H1 (cell line): ENCODE results near the gene ZNF776.

Experiments
- CTCF ChIP-seq, 3 experiments: IDR thresholded peaks; 1 replicate in 2 of 3; 2 replicates in 1 of 3; pipeline versions ENCODE4 v1.5.1 to v1.6.1; 2011; ENCODE audit warnings: low read length in 3 of 3, mild to moderate bottlenecking in 3 of 3, inconsistent platforms in 2 of 3, low read depth in 1 of 3, moderate library complexity in 1 of 3; ENCODE audit not compliant: insufficient read depth in 1 of 3; ENCODE audit errors: control extremely low read depth in 1 of 3
- GABPA ChIP-seq: IDR thresholded peaks from 2 replicates; pipeline ENCODE4 v1.6.1; 2011; ENCODE audit warnings: mild to moderate bottlenecking, low read length, moderate library complexity, borderline replicate concordance; ENCODE audit not compliant: insufficient read depth
- HDAC6 ChIP-seq: IDR thresholded peaks from one replicate; pipeline ENCODE4 v1.7.1; 2012; ENCODE audit warnings: low read depth, mild to moderate bottlenecking, inconsistent platforms, low read length, moderate library complexity
- POLR2A ChIP-seq, 2 experiments: IDR thresholded peaks; 1 replicate in 1 of 2; 2 replicates in 1 of 2; pipeline ENCODE4 v1.6.1; 2011; ENCODE audit warnings: low read depth in 2 of 2, low read length in 2 of 2, mild to moderate bottlenecking in 2 of 2; ENCODE audit errors: control extremely low read depth in 1 of 2
- SIN3A ChIP-seq, 2 experiments: IDR thresholded peaks in 1 of 2; conservative IDR thresholded peaks in 1 of 2; 2 replicates each; pipeline ENCODE4 v1.6.1; 2011 to 2012; ENCODE audit warnings: low read length in 2 of 2, improper control_type of control experiment in 1 of 2, low read depth in 1 of 2, mild to moderate bottlenecking in 1 of 2
- SP1 ChIP-seq: IDR thresholded peaks from 2 replicates; pipeline ENCODE4 v1.6.1; 2011; ENCODE audit warnings: low read depth, low read length
- TAF1 ChIP-seq: IDR thresholded peaks from 2 replicates; pipeline ENCODE4 v1.6.1; 2011; ENCODE audit warnings: mild to moderate bottlenecking, low read depth, low read length
- YY1 ChIP-seq: IDR thresholded peaks from 2 replicates; pipeline ENCODE4 v1.6.1; 2011; ENCODE audit warnings: low read depth, mild to moderate bottlenecking, low read length

DNA sequence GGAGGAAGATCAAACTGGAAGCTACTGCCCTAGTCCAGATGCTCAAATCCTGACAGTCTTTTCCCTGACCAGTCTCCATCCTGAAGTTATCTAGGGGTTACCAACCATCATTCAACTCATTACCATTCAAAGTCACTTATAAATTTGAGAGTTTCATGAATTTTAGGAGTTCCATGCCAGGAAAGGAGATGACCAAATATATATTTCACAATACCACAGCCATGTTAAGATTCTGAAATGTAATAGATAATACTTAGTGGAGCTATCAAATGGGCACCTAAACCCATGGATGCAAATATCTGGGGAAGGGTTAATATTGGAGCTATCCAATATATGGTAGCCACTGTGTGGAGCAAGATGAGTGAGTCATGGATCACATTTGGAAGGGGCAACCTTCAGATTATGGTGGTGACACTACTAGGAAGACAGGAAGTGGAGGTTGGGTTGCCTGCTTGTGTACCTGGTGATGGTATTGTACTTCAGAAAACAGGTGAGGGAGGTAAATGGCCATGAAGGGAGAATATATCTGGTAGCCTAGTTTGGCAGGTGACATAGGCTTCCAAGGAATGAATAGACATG lies 41.6 kb downstream of the ZNF776 start:
- no peak for TF ChIP-seq SP1
- no peak for TF ChIP-seq YY1
- TF ChIP-seq GABPA, result no peak
- TF ChIP-seq CTCF (IDR thresholded peaks at IDR 0.05; ENCODE audit: control extremely low read depth in 1 of 3, insufficient read depth in 1 of 3, low read depth in 1 of 3, low read length in 3 of 3), result no peak
- no peak for TF ChIP-seq HDAC6
- TF ChIP-seq POLR2A (IDR thresholded peaks at IDR 0.05; ENCODE audit: control extremely low read depth in 1 of 2, low read depth in 2 of 2, low read length in 2 of 2), result no peak
- TF ChIP-seq TAF1, result no peak
- no peak for TF ChIP-seq SIN3A (conservative IDR thresholded peaks at IDR 0.05 in 1 of 2, IDR thresholded peaks at IDR 0.05 in 1 of 2; ENCODE audit: low read depth in 1 of 2, low read length in 2 of 2)
